K562 (cell line): Measurements from ENCODE around the gene ARL16. TPM values are rescaled to one million over a fixed set of nuclear protein-coding genes. Genes with fewer than 3 reads are reported as not detected.

Experiments used
- ATF4 ChIP-seq: fragments of 450-650 bp; formaldehyde crosslinking; IDR thresholded peaks from 2 replicates; pipeline ENCODE4 v1.4.0; 2022; ENCODE audit warnings: mild to moderate bottlenecking, moderate library complexity
- CBX1 ChIP-seq: sonication (generic); IDR thresholded peaks from 2 replicates; pipeline ENCODE4 v1.6.1; 2016; ENCODE audit warnings: antibody characterized with exemption, low read depth, mild to moderate bottlenecking
- ELF2 ChIP-seq: fragments of 250-450 bp; sonication (Bioruptor Pico); IDR thresholded peaks from 2 replicates; pipeline ENCODE4 v1.5.0; 2021; ENCODE audit warnings: mild to moderate bottlenecking
- HNRNPL ChIP-seq: fragments of 200-400 bp; formaldehyde crosslinking; IDR thresholded peaks from 2 replicates; pipeline ENCODE4 v1.6.1; 2017; ENCODE audit warnings: low read depth, mild to moderate bottlenecking, low read length
- NONO ChIP-seq, 2 experiments: fragments of 200-400 bp in 1 of 2; fragments of 450-650 bp in 1 of 2; formaldehyde crosslinking in 1 of 2; IDR thresholded peaks; 2 replicates each; pipeline ENCODE4 v1.6.1; 2017; ENCODE audit warnings: low read depth in 2 of 2, mild to moderate bottlenecking in 2 of 2, moderate library complexity in 2 of 2, low read length in 1 of 2
- NR1H2 ChIP-seq: sonication (generic); formaldehyde crosslinking; IDR thresholded peaks from 2 replicates; pipeline ENCODE4 v1.4.0; 2020; ENCODE audit warnings: mild to moderate bottlenecking, missing genetic modification reagents
- TCF3 ChIP-seq: sonication (generic); formaldehyde crosslinking; IDR thresholded peaks from 2 replicates; pipeline ENCODE4 v1.4.0; 2020; ENCODE audit warnings: mild to moderate bottlenecking, missing genetic modification reagents
- TEAD4 ChIP-seq, 2 experiments: sonication (generic) in 1 of 2; formaldehyde crosslinking in 1 of 2; IDR thresholded peaks; 2 replicates each; pipeline versions ENCODE4 v1.6.1 to v1.8.0; 2012 to 2022; ENCODE audit warnings: borderline replicate concordance in 1 of 2, inconsistent platforms in 1 of 2, low read length in 1 of 2, mild to moderate bottlenecking in 1 of 2, missing genetic modification reagents in 1 of 2
- ZFP30 ChIP-seq: fragments of 250-450 bp; sonication (Bioruptor Pico); IDR thresholded peaks from 2 replicates; pipeline ENCODE4 v1.8.0; 2022; ENCODE audit warnings: moderate library complexity, mild to moderate bottlenecking, inconsistent platforms, borderline replicate concordance
- ZNF184 ChIP-seq: sonication (generic); formaldehyde crosslinking; IDR thresholded peaks from 2 replicates; pipeline ENCODE4 v1.5.0; 2020; ENCODE audit warnings: missing genetic modification reagents
- polyA plus RNA-seq, 8 experiments: library from polyadenylated mRNA; depleted of rRNA in 4 of 8; stranded (reverse) in 5 of 8; unstranded in 3 of 8; fragments of >200 nt; fragmentation: Nextera tagmentation in 2 of 8; fragmentation: Illumina TruSeq in 1 of 8; extraction: Ambion mirVana in 2 of 8; extraction: Trizol in 1 of 8; gene quantifications; 2 replicates each; pipeline versions ENCODE4 v1.2.1 to v1.2.3, GENCODE V29; 2011 to 2014; ENCODE audit warnings: inconsistent platforms in 1 of 8, missing spikeins in 1 of 8
- total RNA-seq, 7 experiments: library from RNA; depleted of rRNA in 6 of 7; stranded (reverse); fragments of >200 nt in 6 of 7; fragmentation: Illumina TruSeq in 2 of 7; extraction: Trizol in 2 of 7; gene quantifications; 2 replicates each; pipeline versions ENCODE4 v1.2.1 to v1.2.3, GENCODE V29; 2011 to 2021; ENCODE audit warnings: low replicate concordance in 1 of 7

The ARL16 gene
- total and polyA plus RNA-seq, 9 of the 15 experiments (the other 6 are each of a cell fraction or from before 2014, with no cell fraction given) = 5.4 to 32.4 (median 22.6) TPM

GRCh38 chr17:81711814-81712467, 28.3 kb upstream of the ARL16 start, which contains the start of gene SLC25A10 (continued):
- TF ChIP-seq ELF2 (CRISPR knock-in tag) = peak; percentile 23; the same call in 1 of the 2 replicates
- peak; percentile 14; the same call in 1 of the 2 replicates for TF ChIP-seq ATF4 (CRISPR knock-in tag)
- TF ChIP-seq NONO (IDR thresholded peaks at IDR 0.05; ENCODE audit: low read depth in 2 of 2, low read length in 1 of 2) = peak in 1 of 2 experiments; percentile 88; a peak in 2 of 4 replicates
- TF ChIP-seq NR1H2 (CRISPR knock-in tag) = no peak
- TF ChIP-seq ZFP30 (CRISPR knock-in tag) = no peak
- no peak for TF ChIP-seq ZNF184
- peak; percentile 29; the same call in 1 of the 2 replicates for TF ChIP-seq CBX1
- no peak for TF ChIP-seq TEAD4 (IDR thresholded peaks at IDR 0.05; ENCODE audit: low read length)
- peak; percentile 86; the same call in 1 of the 2 replicates for TF ChIP-seq TEAD4 (CRISPR knock-in tag; IDR thresholded peaks at IDR 0.05; ENCODE audit: borderline replicate concordance)
- peak; percentile 56; the same call in 1 of the 2 replicates for TF ChIP-seq HNRNPL
- TF ChIP-seq TCF3 (CRISPR knock-in tag) = peak; percentile 15; the same call in 1 of the 2 replicates
